NOMO-1 treated with dmso at 0.1 percent for 144 hours (cell line): Measurements from ENCODE around the gene NLRP6.

Experiments used
- DNase-seq: peaks from one replicate; lab custom pipeline; 2025; ENCODE audit not compliant: unreplicated experiment; lab: John Stamatoyannopoulos, UW

NLRP6 gene

GRCh38 chr11:255816-256215 is 22.4 kb upstream of the NLRP6 start:
- no peak for DNase-seq

- DNase-seq = peak; percentile 37
These were observed 21.1 kb upstream of the NLRP6 start for GRCh38 chr11:256952-257737.

GRCh38 chr11:257766-258493 is 20.3 kb upstream of the NLRP6 start:
- no peak for DNase-seq

- DNase-seq = no peak
These were observed 18.8 kb upstream of the NLRP6 start for GRCh38 chr11:259413-259812.

GRCh38 chr11:261624-262023 is 16.6 kb upstream of the NLRP6 start:
- no peak for DNase-seq

GRCh38 chr11:266676-267439 is 11.3 kb upstream of the NLRP6 start:
- DNase-seq = no peak

- no peak for DNase-seq
These were observed 10.7 kb upstream of the NLRP6 start for GRCh38 chr11:267491-267994.

GRCh38 chr11:268716-269145 is 9.5 kb upstream of the NLRP6 start:
- peak; percentile 88 for DNase-seq

- DNase-seq = peak; percentile 88
These were observed 8.9 kb upstream of the NLRP6 start for GRCh38 chr11:269146-269890.

- no peak for DNase-seq
These were observed 7.5 kb upstream of the NLRP6 start for GRCh38 chr11:270451-271318.

GRCh38 chr11:271319-271715 is 6.9 kb upstream of the NLRP6 start:
- DNase-seq = no peak

GRCh38 chr11:272195-272930 is 5.8 kb upstream of the NLRP6 start:
- no peak for DNase-seq

- no peak for DNase-seq
These were observed 5.3 kb upstream of the NLRP6 start for GRCh38 chr11:272931-273198.

GRCh38 chr11:276219-276618 is 2.0 kb upstream of the NLRP6 start:
- DNase-seq = no peak

- no peak for DNase-seq
These were observed 1.1 kb downstream of the NLRP6 start for GRCh38 chr11:279040-279965.

- DNase-seq = peak; percentile 42
These were observed 1.9 kb downstream of the NLRP6 start for GRCh38 chr11:279966-280705.

GRCh38 chr11:280706-281485 is 2.7 kb downstream of the NLRP6 start:
- DNase-seq = no peak
